GM18909 (cell line): ENCODE measurements around the gene CACNA1C.

Source experiments
- ATAC-seq: cut with Tn5 transposase; IDR thresholded peaks from one replicate; pipeline ENCODE4 v1.9.1; 2021; ENCODE audit warnings: mild to moderate bottlenecking; ENCODE audit not compliant: unreplicated experiment, poor library complexity

The CACNA1C gene

GRCh38 chr12:2224961-2225360 is 172.2 kb downstream of the CACNA1C start:
- no peak for ATAC-seq

DNA sequence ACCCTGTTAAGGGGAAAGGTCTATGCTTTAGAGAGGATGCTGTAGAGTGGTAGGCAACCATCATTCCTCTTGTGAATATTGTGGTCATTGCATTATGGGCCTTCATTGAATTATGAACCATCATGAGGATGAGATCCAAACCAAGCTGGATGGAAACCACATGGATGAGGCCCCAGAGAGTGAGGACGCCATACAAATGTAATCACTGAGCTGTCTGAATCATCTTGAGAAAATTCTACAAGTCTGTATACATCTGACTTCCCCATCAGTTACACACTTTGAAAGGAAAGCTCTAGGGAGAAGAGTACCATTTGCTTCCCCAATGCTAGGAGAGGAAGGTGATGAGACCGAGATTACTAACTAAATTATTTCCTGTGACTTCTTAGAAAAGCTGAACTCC is 172.9 kb downstream of the CACNA1C start:
- ATAC-seq: no peak

GRCh38 chr12:2226641-2227040 is 173.9 kb downstream of the CACNA1C start:
- no peak for ATAC-seq

DNA sequence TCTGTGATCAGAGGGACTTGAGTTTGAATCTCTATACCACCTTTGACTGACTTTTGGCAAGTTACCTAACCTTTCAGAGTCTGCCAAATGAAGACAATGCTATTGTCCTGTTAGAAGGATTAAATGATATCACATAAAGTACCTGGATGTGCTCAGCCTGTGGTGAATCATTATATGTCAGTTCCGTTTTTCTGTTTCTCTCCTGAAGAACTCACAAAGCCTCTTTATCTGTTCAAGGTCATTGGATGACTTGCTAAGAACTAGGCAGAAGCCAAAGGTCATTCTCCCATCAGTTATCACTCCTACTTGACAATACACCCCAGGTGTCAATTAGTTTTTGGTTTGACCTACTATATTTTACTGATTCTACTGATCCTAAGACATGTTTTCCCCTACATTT is 174.6 kb downstream of the CACNA1C start:
- ATAC-seq: no peak

- ATAC-seq: no peak
Measured at GRCh38 chr12:2228535-2228934, 175.7 kb downstream of the CACNA1C start.

- ATAC-seq: no peak
Measured at GRCh38 chr12:2229661-2230539, 177.1 kb downstream of the CACNA1C start.

GRCh38 chr12:2231011-2231595 is 178.3 kb downstream of the CACNA1C start:
- ATAC-seq: no peak

GRCh38 chr12:2231956-2232355 is 179.2 kb downstream of the CACNA1C start:
- ATAC-seq: no peak

GRCh38 chr12:2233034-2233433 is 180.2 kb downstream of the CACNA1C start:
- no peak for ATAC-seq

DNA sequence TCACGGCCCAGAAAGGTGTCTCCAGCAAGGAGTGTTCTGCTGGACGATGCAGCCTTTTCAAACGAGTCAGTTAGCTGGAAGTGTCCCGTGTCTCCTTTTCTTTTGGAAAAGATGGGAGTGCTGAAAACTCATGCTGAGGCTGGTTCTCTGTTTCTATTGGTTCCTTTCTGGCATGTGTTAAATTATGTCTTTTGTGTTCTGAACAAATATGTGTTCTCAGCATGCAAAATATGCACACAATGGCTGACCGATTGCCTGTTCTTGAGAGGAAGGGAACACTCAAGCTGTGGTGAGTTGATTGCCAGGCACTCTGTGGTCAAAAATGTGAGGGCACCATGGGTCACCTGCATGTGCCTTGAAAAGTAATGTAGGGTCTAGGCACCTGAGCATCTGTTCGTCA is 181.3 kb downstream of the CACNA1C start:
- ATAC-seq: no peak

GRCh38 chr12:2234646-2235350 is 182.0 kb downstream of the CACNA1C start:
- no peak for ATAC-seq

DNA sequence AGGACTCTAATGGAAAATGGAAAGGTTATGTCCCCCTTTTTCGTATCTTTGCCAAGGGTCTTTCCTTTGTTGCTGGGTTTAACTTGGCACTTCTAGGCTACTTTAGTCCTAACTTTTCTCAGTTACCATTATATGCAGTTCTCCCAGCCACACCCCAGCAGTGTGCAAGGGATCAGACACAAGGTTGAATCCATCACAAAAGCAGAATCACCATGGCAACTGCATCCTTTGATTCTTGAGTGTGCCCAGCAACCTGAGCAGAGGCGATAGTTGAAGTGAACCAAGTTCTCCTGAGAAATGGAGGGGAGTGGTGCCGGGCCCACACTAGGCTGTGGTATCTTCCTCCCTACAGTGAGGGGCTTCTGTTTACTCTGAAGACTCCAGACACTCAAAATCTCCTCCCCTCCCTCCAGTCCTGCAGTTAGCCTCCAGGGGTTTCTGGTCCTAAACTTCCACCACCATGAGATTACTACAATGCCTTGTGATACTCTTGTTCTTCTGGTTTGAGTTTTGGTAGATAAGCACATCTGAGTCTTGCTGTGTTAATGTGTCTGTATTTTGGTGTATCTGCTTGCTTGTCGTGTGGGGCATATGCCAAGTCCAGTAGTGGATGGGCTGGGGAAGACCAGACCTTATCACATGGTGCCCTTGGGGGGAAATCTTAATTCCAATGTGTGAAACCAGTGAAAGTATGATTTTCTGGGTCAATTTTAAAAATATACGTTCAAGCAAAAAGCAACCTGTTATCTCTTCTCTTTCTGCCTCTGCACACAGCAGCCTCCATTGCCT is 183.9 kb downstream of the CACNA1C start:
- ATAC-seq: no peak

- ATAC-seq: no peak
Measured at GRCh38 chr12:2238111-2238510, 185.3 kb downstream of the CACNA1C start.

GRCh38 chr12:2239381-2239871 is 186.6 kb downstream of the CACNA1C start:
- no peak for ATAC-seq

DNA sequence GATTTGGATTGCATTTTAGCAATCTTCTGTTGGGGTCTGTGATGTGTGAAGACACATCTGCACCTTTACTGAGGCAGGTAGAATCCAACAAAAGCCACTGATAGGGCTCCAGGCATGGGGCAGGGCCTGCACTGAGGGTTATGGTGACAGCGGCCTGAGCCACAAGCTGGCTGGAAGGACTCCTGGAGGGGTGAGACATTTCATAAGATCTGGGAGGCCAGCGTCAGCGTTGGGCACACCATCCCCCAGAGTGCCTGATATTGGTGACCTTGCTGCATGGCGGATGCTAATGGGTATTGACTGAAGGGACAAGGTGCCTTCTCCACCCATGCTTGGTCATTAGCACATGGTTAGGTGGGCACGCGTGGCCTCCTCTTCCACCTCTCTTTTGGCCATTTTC is 187.6 kb downstream of the CACNA1C start:
- no peak for ATAC-seq

GRCh38 chr12:2240984-2241383 is 188.2 kb downstream of the CACNA1C start:
- ATAC-seq: no peak

DNA sequence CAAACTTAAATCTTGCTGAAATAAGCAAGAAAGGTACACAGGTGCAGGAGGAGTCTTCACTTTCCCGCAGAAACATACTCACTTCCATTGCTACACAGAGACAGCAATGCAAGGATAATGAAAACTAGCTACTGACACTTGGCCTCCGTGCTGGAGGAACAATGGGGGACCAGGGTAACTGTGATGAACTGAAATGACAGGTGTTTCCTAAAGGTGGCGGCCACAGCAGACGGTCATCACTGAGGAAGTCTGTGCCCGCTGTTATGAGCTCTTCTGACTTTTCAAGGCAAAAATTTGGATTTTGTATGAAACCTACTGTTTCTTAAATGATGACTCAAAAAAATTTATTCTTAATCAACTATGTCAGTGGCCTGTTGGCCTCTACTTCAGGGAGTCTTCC is 189.4 kb downstream of the CACNA1C start:
- ATAC-seq: no peak

DNA sequence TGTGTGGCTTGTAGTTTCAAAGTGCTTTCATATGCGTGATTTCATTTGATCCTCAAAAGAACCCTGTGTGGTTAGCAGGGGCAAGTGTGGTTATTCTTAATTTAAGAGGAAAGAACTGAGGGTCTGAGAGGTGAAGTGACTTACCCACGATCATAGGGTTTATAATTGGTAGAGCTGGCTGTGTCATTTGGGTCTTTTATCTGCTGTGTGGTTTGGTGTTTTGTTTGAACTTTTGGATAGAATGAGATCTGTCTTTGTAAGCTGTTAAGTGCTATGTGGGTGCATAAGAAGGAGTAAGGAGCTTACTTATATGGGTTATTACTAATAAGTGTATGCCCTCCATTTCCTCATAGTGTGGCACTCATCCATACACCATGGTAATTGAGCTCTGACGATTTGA is 190.0 kb downstream of the CACNA1C start:
- ATAC-seq: no peak

GRCh38 chr12:2243275-2243674 is 190.5 kb downstream of the CACNA1C start:
- ATAC-seq: no peak
